Activated T-cell treated with anti-CD3 and anti-CD28 coated beads for 48 hours (primary cell): Measurements from ENCODE around the gene IKZF5.

Experiments
- DNase-seq: peaks from one replicate; pipeline ENCODE4 v3.0.0-alpha.2; 2020; ENCODE audit warnings: low read depth

The IKZF5 gene

DNA sequence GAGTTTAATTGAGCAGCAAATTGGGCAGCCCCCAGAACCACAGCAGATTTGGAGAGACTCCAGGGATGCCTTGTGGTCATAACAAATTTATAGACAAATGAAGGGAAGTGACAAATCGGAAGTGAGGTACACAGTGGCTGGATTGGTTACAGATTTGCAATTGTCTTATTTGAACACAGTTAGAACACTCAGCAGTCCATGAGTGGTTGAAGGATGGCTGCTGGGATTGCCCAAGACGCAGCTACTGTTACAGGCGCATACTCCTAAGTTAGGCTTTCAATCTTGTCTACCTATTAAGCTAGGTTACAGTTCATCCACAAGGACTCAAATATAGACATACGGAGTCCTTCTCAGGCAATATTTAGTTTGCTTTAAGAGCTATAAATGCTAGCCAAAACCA, 7.6 kb upstream of the IKZF5 start:
- DNase-seq, result no peak

DNA sequence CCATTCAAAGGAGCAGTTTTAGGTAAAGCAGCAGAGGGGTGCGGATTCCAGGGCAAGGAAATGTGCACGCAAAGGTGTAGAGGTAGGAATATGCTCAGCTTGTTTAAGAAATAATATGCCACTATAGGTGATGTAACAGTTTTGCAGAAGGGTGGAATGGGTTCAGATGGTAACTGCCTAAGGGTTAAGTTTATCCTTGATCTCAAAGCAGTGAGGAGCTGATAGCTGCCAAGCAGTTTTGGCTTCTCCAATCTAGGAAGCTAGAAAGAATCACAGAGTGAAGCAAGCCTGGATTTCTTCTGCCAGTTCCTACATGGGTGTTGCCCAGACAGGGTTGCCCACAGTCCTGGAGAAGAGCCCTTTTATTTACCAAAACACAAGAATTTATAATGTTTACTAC, 6.2 kb upstream of the IKZF5 start:
- DNase-seq, result no peak

DNA sequence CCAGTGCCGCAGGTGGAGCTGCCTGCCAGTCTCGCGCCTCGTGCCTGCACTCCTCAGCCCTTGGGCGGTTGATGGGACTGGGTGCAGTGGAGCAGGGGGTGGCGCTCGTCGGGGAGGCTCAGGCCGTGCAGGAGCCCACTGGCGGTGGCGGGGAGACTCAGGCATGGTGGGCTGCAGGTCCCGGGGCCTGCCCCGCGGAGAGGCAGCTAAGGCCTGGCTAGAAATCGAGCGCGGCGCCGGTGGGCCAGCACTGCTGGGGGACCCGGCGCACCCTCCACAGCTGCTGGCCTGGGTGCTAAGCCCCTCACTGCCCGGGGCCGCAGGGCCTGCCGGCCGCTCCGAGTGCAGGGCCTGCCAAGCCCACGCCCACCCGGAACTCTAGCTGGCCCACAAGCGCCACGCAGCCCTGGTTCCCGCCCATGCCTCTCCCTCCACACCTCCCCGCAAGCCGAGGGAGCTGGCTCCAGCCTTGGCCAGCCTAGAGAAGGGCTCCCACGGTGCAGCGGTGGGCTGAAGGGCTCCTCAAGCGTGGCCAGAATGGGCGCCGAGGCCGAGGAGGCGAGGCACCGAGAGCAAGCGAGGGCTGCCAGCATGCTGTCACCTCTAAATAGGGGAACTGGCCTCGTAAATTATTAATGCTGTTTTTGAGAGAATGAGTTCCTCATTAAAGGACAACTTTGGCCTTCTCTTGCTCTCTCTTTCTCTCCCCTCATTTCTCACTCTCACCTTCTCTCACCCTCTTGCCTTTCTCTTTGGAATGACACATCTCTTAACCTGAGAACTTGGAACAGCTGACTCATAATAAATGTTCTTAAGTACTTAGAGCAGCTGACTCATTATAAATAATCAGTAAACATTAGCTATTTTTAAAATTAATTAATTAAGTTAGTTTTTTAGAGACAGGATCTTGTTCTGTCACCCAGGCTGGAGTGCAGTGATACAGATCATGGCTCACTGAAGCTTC, 5.1 kb upstream of the IKZF5 start:
- DNase-seq, result no peak

DNA sequence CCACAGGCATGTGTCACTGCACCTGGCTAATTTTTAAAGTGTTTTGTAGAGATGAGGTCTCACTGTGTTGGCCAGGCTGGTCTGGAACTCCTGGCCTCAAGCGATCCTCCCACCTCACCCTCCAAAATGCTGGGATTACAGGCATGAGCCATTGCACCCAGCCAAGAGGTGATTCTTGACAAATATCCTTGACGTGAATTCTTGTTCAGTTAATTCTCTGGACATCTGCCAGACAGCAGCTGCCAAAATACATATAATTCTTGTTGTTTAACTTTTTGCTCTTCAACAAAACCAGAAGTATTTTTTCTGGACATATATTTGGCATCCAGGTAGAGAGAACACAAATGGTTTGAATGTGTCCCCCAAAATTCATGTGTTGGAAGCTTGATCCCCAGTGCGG, 3.4 kb upstream of the IKZF5 start:
- DNase-seq, result no peak

DNA sequence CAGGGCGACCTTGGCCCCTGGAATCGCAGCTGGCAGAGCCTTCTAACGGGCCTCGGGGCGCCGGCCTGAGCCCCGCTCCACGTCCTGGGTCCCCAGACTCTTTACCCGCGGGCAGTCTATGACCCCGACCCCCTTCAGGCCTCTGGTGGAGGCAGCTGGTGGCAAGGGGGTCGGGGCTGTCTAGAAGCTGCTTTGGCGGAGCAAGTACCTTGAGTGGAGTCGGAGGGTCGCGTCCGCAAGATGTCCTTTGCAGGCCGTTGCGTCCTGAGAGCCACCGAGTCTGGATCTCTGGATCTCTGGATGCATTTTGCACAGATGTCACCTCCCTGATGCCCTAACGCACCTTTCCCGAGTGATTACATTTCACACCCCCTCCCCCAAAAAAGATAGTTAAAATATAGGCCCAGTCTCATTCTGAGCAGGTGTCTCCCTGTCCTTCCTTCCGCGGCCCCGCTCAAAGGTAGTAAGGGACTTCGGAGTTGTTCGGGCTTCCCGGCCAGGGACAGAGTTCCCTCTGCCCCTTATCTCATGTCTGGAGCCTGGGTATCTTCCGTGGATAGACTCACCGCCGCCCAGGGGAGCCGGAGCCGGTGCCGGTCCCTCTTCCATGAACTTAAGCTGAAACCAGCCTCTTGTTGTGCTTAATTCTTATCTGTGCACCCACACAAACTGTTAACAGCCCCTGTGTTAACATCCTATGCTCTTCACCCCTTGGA, 668 bp upstream of the IKZF5 start:
- peak; percentile 2 for DNase-seq

DNA sequence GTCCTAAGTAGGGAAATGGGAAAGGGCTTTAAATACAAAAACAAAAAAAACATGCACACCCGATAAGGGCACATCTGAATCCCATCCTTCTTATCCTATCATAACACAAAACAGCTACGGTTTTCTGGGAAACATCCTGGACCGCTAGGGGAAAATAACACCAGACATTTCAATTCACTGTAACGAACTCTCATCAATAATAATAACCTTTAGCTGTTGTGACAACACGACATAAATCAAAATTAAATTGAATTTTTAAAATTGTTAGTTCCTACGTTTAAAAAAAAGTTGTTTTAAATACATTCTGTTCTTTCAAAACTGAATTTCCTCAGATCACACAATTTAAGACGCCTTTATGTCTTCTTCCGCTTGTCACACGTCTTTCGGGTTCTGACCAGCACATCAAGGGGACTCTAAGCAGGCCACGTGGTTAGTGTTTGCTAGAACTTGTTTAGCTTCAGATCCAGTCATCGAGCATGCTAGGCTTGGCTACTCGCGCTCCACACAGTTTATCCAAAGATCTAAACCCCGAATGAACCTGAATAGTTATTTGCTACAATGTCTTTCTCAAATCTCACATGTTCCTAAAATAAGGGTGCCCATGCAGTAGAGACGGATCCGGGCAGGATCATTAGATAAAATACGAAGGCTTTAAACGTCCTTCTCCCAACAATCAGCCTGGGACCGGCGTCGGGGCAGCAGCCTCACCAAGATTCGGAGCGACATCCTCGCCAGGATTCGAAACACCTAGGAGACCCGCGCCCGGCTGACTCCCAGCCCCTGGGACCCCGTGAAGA, 839 bp downstream of the IKZF5 start:
- DNase-seq, result peak; percentile 28

DNA sequence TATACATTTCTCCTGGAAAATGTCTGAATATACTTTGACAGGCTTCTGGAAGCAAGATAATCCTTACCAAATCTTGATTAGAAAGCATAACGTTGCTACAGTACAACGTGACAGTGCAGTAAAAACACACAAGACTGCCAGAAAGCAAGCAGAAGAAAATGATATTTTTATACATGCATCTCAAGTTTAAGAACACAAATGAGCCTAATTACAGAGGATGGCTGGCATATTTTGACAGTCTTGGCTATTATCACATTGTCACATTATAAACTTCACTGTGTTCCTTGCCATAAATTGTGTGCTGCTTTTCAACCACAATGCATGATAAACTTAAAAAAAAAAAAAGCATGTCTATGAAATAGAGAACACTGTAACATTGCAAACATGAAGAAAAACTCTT, 4.3 kb downstream of the IKZF5 start:
- DNase-seq, result no peak

DNA sequence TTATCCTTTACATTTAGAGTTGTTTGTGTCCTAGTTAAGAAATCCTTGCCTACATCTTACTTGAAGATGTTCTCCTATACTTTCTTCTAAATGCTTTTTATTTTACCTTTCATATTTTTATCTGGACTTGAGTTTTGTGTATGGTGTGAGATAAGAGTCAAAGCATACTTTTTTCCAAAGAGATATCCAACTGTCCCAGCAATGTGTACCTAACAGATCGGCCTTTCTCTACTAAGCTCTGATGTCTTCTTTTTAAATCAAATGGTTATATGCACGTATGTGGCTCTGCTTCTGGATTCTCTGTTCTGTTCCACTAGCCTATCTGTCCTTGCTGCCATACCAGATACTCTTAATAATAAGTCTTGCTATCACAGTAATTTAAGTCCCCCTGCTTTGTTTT, 7.2 kb downstream of the IKZF5 start:
- DNase-seq, result no peak

DNA sequence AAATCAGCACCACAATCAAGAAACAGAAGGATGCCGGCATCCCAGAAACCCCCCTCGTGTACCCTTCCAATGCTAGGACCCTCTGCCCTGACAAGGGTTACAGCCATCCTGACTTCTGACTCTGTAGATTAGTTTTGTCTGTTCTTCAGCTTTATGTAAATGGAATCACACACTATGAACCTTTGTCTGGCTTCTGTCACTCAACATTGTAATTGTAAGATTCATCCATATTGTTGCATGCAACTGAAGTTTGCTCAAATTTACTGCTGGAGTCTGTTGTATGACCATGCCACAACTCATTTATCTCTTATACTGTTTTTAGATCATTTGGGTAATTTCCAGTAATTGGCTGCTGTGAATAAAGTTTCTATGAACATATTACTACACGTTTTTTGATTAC, 8.4 kb downstream of the IKZF5 start:
- DNase-seq, result no peak

DNA sequence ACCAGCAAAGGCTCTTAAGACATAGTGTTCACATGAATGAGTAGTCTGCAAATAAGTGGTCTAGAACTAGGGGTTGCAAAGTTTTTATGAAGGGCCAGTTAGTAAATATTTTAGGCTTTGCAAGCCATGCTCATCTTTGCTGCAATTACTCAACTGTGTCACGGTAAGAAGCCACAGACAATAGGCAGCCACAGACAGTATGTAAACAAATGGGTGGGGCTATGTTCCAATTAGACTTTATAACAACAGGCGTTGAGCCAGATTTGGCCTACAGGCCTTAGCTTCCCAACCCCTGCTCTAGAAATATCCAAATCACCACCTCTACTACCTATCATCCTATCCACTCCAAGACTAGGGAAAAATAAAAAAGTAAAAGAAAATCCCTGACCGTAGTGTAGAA, 9.2 kb downstream of the IKZF5 start:
- DNase-seq, result no peak

DNA sequence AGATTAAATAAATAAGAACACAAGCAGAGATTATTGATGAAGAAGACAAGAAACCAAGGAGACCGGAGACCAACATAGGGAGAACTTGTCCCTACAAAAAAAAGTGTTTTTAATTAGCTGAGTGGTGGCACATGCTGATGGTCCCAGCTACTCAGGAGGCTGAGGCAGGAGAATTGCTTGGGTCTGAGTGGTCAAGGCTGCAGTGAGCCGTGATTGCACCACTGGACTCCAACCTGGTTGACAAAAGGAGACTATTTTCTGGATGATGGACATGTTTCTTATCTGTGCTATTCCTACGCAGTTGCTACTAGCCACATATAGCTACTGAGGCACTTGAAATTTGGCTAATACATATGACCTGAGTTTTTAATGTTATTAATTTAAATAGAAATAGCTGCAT, 9.7 kb downstream of the IKZF5 start:
- DNase-seq, result no peak

DNA sequence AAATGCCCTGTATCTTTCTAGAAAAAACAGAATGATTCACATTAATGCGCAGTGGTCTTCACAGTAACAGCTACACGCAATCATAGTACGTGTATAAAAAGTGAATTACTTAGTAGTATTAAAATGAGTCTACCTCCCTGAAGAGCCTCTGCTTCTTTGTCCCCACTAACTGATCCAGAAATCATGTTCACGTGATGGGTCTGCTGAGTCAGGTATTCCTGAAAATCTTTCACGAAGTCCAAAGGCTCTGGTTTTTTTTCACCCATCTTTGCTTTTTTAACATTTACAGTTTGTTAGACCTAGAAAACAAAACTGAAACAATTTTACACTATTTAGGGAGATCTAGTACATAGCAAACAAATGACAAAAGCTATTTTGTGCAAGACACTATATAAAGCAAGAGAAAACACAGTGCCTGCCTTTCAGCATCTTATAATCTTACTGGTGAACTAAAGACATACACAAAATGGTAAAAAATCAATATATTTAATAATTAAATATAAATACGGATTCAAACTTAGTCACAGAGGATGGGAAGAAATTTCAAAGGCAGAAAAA, 10.2 kb downstream of the IKZF5 start:
- DNase-seq, result no peak

DNA sequence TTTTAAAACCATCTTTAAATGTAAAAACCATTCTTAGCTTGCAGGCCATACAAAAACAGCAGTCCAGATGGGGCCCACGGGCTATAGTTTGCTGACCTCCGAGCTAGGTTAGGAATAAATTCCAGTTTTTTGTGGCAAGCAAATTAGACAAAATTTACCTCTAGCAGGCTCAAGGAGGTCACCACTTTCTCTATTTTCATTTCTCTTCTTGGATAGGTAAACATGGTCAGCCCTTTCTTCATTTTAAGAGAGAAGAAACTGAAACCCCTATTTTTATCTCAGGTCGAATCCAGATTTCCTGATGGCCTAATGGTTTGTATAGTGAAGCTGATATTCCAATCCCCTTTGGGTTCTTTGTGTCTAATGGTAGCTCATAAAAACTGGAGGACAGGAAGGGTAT, 10.7 kb downstream of the IKZF5 start:
- DNase-seq, result no peak

DNA sequence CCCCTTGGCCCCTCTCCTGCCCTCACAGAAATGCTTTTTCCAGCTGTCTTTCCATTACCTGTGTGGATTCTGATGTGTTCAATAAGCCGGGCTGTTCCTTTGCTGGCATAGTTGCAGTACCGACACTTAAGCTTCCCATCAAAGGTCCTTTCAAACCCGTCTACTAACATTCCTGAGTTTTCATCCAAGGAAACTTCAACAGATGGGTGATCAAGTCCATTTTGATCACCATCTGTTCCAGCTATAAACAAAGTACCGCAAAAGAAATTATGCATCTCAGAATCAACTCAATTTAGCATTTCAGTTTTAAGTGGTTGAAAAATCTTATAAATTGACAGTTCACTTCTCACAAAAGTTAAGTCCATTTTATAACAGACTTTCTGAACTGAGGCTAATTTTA, 12.7 kb downstream of the IKZF5 start:
- DNase-seq, result no peak

DNA sequence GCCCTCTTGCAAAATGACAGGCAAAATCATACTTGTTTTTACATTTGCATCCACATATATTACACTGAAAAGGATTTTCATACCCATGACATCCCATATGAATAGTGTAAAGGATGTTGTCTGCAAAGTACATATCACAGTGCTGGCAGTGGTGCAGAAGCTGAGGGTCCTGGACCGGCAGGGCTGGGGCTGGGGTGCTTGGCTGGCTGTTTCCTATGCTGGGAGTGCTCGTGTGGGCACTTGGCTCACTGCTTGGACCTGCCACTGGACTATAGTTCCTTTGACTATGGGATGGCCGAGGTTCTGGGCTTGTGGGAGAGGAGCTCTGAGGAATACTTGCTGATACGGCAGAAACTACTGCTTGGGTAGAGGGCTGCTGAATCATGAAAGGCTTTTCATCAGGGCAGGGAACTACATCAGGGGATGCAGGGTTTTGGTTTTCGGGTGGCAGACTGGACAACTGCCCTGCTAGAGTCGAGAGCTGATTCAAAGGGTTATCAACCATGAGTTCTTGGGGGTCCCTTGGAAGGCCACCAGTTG, 14.7 kb downstream of the IKZF5 start:
- no peak for DNase-seq

DNA sequence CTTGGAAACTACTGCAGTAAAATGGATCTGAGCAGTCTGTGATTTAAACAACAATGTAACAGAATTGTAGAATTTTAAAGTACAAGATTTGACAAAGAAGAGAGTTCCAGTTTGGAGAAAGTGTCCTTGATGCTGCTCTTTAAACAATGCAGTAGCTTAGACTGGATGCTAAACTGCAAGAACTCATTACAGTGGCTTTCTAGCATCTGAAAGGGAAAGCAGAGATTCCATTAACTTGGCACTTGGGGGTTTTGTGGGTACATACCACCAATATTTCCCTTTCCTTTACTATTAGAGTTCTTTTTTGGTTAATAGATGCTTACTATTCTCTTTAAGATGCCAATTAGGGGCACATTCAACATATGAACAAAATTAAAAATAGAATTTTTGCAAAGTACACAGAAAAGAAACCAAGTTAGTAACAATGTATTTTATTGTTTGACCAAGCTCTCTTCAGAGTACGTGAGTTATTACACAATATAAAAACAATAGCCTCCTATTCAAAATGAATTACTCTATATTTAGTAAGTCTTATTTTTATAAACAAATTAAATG, 16.5 kb downstream of the IKZF5 start:
- no peak for DNase-seq

DNA sequence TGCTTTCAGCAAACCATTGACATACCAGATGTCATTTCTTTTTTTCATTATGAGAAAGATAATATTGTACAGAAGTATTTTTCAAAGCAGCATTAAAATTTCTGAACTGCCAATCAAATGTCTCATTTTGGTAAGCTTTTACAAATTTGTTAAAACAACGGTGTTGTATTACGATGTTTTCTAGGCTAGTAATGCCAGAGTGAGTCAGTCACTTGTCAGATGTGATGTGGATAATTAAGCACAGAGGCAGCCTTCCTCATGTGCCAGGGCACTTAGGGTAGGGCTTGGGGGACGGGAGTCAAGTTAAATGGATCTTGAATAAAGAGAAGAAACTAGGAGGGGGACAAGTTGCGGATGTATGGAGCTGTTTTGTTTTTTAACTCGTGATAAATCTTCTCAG, 18.3 kb downstream of the IKZF5 start:
- DNase-seq, result no peak

DNA sequence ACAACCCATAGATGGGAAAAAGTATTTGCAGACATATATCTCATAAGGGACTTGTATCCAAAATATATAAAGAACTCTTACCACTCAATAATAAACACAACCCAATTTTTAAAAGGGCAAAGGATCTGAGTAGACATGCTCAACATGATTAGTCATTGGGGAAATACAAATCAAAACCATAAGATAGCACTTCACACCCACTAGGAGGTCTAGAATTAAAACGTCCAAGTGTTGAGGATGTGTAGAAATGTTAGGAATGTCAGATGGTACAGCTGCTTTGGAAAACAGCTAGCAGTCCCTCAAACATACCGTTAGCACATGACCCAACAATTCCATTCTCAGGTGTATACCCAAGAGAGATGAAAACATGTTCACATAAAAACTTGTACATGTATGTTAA, 20.1 kb downstream of the IKZF5 start:
- no peak for DNase-seq

DNA sequence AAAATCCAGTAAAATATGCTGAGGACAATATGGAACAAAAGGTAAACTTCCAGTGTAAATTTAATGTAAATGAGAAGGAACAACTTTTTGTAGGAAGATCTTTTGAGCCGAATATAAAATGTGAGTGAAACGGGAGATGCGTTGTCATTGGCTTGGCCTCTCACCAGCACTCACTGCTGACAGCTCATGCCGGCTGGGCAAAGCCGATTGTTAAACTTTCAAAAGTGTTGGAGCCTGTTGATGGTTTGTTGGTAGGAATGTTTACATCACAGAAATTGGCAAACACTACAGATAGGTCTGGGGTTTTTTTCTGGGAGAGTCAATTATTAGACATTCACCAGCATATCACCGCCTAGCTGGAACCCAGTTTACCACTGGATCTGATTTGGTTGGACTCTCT, 22.3 kb downstream of the IKZF5 start:
- DNase-seq, result no peak

DNA sequence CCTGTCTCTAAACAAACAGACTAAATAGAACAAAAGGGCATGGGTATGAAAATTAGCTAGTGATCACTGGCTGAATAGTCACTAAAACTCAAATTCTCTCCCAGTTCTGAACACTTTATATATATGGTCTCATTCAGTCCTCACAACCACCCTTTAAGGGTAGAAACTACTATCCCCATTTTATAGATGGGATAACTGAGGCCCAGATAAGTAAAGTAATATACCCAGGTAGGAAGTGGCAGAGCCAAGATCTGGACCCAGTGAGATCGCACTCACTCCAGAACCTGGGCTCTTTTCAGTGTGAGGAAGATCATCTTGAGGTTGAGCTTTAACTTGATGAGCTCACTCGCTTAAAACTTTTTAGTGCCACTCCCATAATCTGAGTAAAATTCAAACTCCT, 23.9 kb downstream of the IKZF5 start:
- DNase-seq, result no peak

DNA sequence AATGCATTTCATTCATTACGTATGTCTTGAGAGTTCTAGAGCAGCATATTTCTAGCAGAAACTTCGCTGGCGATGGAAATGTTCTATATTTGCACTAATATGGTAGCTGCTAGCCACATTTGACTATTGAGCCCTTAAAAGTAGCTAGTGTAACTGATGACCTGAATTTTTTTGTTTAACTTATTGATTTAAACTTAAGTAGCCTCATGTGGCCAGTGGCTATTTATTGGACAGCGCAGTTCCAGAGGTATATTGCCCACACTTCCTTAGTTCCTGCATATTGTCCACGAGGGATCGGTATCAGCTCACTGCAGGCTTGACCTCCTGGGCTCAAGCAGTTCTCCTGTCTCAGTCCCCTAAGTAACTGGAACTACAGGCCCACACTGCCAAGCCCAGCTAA, 24.7 kb downstream of the IKZF5 start:
- no peak for DNase-seq

DNA sequence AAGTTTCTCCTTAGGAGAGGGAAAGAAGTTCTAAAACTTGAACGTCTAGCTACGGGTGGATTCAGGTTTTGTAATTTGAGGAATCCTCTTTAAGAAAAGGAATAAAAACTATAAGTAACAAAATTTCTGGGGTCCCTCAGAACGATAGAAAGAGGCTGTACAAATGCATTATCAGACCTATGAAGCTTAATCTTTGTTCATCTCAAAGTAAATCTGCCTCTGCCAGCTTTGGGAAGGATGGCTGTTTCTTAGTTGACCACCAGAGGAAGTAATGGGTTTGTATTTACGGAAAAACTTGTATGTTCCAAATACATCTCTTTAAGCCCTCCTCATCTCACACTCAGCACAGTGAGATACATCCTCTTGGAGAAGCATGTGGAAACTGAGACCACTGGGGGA, 27.5 kb downstream of the IKZF5 start:
- no peak for DNase-seq
